Stimulated activated CD4-positive, alpha-beta T cell treated with anti-CD3 and anti-CD28 coated beads, Interleukin-1b, Interleukin-23, amount 100 ng/mL, for 4 hours (primary cell): Measurements from ENCODE around the gene TOP2B.

Experiments used
- DNase-seq, 2 donors: peaks; one replicate each; pipeline ENCODE4 v3.0.0-alpha.2; 2020; ENCODE audit warnings: low read depth in 2 of 2

Gene TOP2B

DNA sequence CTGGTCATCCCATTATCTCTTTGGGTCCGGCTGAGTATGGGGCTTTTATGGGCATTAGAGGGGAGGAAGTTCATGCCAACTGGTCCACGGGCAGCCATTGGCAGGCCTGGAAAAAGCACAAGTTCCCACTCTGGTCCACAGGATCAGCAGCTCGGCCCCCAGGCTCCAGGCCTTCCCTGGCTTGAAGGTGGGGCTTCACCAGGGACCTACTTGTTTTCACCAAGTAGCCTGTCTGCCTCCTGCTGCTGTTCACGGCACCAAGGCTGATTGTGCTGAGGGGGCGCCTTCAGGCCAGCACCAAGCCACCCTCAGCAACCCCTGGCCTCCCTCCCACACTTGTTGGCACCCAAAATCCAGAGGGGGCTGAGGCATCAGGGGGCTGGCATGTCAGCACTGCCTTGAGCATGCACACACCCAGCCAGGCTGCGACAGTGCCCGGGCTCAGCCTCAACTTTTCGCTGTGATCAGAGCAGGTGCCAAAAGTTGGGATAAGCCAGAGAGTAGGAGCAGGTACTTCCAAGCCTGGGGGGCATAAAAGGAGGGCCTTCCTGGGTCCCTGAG is 9.1 kb upstream of the TOP2B start:
- DNase-seq, result no peak

DNA sequence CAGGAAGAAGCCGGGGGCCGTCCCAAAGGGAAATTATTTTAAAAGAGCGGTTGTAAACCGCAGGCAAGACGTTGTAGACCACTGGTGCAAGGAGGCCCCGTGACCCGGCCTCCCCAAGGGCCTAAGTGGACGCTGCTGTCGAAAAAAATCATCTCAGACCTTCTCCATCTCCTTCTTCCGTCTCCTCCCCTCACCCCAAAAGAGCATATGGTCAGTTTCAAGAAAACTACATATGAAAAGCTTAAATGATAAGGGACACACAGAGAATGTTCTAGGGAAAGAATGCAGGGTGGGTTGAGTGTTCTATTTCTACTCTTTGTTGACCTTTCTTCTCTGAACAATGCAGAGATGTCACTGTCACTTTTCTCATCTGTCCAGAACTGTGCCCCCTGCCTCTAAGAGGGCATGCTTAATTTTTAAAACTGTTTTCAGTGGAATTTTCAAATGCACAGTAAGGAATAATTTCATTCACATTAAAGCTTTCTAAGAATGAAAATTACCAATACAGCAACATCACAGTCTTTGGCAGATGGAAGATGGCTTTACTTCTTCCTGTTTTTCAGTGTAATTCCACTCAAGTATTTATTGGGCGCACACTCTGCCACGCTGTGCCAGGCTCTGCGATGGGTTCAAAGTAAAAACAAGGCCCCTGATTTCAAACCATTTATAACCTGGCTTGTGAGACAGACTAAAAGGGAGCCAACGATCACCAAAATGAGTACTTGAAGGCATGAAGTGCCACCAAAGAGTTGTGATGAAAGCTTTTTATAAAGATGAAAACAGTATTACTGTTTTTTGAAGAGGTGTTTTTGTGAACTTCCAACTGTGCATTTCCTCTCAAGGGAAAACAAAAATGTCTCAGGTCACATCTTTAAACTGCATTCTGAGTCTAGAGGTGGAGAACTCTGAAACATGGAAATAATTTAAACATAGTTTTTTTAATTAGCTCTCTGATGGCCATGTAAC is 891 bp upstream of the TOP2B start:
- DNase-seq, result no peak

DNA sequence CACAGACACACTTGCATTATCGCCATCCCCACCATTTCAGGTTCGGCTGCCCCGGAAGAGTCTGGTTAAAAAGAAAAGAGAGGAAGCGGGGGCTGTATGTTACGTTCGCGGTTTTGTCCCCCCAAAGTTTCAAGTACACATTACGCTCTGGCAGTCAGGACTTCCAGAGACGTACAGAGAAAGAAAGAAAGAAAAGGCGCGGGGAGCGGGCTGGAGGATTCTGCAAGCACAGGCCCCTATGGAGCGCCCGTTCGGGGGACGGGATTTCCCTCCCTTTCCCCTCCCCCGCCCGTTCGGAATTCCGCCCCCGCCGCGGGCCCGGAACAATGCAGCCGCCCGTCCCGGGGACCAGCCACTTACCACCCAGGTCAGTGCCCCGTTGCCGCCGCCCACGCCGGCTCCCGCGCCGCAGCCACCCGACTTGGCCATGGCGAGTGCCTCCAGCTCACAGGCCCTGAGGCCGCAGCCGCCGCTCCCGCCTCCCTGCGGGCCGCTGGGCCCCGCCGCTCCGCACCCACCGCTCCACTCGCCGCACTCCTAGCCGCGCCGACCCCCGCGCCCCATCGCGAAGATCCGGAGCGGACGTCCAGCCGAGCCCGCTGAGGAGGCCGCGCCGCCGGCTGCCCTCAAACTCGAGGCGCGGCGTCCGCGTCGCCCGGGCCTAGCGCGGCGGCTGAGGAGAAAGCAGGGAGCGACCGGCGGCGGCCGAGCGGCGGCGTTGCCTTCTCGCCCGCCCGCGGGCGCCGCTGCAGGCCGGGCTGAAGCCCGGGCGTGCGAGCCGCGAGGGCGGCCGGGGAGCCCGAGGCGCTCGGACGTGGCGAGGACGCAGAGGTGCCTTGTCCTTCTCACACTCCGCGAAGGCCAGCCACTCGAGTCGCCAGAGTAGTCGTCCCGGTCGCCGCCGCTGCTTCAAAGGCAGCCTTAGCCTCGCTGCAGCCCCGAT is 567 bp downstream of the TOP2B start:
- peak; percentile 45 to 66 for DNase-seq

DNA sequence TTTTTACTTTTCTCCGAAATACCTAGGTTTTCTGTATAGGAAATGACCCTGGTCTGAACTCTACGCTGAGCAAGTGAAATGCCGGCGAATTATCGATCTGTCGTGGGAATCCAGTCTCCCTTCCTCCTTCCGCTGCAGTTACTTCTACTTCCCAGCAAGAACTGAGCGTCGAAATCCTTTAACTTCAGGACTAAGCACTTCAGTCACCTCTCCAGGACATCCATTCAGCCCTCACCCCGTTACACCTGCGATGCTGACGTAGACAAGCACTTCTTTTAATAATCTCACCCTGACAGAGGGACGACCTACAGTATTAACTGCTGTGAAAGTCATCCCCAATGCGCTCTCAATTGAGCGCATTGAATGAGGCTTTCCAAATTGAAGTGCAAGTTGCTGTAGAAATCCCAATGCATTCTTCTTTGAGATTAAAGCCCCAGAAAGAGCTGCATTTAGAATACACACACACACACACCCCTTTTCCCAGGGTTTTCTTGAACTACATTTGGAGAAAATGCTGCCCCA is 1.3 kb downstream of the TOP2B start:
- peak in 1 of 2 donors; percentile 3 for DNase-seq

DNA sequence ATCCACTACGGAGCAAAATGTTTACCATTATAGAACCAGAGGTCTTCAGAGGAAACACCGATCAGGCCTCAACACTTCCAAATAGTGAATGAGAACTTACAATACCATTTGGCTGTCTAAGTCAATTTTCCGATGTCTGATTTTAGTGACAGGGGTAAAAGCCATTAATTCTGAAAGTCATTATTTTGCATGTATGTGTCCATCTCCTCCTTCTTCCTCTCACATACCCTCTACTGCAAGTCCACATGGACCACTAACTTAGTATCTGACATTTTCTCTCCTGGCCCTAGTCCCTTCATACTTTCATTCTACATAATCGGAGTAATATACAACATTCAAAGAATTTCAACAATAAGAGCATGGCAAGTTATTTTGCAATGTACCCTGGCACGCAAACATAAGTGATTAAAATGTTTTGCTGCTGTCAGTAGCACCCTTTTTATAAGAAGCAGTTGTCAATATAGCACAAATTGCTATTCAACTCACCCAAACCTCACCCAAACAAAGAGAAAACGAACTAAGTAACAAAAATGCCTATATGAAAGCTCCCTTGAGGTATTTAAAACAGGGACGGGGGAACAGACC is 1.9 kb downstream of the TOP2B start:
- DNase-seq, result no peak

DNA sequence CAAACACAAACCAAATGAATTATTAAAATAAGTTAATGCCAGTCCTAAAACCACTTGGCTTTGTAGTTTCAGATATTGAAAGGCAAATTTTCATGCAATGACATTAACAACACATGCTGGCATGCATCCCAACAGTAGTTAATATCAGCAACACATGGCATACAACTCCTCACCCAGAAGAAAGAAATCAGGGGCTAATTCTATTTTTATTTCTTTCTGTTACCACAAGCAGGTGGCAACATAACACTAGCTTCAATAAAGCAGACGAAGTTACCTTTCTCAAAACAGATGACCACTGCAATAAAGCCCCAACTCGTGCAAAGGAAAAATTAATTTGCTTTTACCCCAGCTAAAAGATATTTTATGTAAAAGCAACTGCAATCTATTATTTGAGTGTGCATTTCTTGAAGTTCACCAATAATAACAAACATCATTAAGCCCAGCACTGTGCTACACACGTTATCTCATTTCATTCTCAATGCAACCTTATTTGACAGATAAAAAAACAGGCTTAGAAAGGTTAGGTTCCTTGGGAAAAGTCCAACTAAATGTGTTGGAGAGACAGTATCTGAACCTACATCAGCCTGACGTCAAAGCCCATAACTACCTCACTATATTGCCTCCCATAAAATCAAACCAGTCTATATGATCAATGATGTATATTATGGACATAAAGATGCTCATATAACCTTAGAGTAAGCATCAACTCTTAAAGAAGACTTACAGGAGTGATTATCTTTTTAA is 2.8 kb downstream of the TOP2B start:
- no peak for DNase-seq

DNA sequence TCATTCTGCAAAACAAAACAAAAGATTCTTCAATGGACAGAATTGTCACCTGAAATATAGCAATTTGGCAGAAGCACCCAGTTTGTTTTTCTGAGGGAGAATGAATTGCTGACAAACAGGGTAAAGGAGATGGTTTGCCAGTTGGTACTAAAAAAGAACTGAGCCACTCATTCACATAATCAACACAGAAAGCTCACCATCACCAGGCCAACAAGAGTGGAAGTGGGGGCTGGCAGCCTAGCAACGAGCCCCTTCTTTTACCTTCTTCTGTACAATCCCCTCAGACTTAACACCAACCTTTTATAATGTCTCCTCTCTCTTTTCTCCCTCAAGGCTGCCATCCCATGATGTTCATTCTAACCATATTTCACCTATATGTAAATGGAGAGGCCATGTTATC is 5.9 kb downstream of the TOP2B start:
- DNase-seq, result no peak

DNA sequence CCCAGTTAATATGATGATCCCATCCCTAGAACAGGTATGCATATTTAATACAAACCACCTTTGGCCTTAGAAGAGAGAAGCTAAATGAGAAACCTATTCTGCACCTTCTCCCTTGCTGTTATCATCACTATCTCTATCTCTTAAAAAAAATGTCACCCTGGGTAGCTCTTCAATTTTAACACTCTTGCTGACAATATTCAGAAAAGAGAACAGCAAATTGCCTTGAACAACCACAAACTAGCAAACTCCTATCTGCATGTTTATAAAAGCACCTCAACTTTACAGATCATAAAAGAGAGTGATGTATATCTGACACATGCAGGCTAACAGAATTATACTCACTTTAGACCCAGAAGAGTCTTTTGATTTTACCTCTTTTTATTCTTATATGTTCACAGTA is 7.4 kb downstream of the TOP2B start:
- no peak for DNase-seq

DNA sequence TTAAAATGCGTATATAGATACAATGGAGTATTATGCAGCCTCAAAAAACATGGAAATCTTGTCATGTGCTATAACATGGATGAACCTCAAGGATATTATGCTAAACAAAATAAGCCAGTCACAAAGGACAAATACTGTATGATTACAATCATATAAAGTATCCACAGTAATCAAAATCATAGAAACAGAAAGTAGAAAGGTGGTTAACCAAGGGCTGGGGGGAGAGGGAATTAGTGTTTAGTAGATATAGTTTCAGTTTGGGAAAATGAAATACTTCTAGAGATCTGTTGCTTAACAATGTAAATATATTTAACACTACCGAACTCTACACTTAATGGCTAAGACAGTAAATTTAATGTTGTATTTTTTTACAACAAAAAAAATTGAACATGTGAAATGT is 9.0 kb downstream of the TOP2B start:
- no peak for DNase-seq

DNA sequence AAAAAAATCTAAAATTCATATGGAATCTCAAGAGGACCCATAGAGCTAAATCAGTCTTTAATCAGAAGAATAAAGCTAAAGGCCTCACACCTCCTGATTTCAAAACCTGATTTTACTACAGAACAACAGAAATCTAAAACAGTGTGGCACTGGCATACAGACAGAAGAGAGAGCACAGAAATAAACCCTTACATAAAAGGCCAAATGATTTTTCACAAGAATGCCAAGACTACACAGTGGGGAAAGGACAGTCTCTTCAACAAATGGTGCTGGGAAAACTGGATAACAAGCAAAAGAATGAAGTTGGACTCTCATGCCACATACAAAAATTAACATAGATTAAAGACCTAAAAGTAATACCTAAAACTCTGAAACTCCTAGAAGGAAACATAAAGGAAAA is 10.1 kb downstream of the TOP2B start:
- no peak for DNase-seq

DNA sequence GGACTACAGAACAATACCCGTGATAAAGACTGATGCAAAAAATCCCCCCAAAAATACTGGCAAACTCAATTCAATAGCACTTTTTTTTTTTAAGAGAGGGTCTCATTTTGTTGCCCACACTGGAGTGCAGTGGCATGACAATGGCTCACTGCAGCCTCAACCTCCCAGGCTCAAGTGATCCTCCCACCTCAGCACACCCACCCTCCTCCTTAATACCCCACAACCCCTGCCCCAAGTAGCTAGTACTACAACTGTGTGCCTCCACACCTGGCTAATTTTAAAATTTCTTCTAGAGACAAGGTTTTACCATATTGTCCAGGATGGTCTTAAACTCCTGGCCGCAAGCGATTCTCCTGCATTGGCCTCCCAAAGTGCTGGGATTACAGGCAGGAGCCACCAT is 11.4 kb downstream of the TOP2B start:
- DNase-seq, result no peak

DNA sequence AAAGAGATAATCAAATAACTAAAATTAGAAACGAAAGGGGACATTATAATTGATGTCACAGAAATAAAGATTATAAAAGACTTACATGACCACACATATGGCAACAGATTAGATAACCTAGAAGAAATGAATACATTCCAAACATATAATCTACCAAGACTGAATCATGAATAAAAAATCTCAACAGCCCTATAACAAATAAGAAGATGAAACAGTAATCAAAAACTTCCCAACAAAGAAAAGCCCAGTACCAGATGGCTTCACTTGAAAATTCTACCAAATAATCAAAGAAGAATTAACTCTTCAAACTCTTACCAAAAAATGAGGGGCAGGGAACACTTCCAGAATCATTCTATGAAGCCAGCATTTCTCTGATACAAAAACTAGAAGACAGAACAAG is 11.8 kb downstream of the TOP2B start:
- no peak for DNase-seq

DNA sequence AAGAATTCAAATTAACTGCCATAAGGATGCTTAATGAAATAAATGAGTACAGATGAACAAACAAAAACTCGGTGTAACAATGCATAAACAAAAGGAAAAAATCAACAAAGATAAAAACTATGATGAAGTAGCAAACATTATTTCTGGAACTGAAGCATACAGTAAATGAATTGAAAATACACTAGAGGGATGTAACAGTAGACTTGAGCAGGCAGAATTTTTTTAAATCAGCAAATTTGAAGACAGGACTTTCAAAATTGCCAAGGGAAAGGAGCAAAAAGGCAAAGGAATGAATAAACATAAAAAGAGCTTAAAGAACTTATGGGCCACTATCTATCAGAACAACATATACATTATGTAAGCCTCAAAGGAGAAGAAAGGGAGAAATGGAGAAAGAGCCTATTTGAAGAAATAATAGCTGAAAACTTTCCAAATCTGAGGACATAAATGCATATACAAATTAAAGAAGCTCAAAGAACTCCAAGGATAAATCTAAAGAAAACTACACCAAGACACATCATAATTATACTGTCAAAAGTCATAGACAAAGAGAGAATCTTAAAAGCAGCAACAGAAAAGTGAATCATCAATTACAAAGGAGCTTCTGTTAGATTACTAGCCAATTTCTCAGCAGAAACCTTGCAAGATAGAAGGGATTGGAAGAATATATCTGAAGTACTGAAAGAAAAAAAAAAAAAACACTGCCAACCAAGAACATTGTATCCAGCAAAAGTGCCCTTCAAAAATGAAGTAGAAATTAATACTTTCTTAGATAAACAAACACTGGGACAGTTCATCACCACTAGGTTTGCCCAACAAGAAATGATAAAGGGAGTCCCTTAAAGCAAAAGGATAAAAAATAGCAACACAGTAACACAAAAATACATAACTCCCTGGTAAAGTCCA is 15.5 kb downstream of the TOP2B start:
- DNase-seq, result no peak

DNA sequence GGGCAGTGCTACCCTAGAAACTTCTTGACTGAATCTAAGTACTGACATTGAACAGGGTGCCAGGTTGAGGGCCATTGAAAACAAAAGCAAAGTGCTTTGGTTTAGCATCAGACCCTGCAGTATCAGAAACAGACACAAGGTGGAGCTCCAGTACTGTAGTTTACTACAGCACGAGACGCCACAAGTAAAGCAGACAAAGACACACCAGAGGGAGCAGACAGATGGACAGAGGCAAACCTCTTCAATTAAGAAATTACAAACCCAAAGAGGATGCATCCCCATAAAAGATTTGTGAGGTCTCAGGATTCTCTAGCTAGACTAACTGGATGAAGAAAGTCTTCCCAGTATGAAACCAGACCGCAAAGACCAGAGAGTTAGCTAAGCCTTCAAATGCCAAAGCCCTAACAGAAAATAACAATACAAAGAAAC is 16.6 kb downstream of the TOP2B start:
- peak; percentile 47 to 89 for DNase-seq

DNA sequence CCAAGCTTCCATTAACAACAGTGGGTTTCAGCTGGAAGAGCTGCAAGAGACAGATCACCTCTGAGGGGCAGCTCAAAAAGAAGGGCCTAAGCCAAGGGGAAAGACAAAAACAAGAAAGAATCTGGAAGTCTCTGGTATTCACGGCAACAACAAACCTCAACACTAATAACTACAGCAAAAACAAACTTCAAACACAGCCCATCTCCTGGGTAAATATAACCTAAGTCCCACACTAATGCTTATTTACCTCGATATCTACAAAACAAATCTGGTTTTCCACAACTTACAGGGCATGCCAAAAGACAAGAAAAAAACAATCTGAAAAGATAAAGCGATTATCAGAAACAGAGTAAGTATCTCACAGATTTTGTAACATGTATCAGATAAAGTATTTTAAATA is 29.7 kb downstream of the TOP2B start:
- no peak for DNase-seq

DNA sequence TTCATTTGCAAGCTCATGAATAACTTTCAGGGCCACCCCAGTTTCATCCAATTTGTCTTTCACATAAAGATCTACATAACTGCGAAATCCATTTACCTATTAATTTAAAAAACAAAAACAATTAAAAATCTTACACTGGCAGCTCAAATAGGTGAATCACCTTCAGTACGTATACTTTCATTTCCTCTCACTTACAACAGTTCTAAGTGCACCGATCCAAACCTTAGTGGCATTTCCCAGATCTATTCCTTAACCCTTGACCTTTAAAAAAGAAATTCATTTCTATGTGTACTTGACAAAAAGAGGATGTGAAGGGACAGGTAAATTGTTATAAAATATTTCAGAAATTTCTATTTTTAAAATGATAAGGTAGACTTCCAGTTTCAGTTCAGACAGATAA is 30.8 kb downstream of the TOP2B start:
- no peak for DNase-seq

DNA sequence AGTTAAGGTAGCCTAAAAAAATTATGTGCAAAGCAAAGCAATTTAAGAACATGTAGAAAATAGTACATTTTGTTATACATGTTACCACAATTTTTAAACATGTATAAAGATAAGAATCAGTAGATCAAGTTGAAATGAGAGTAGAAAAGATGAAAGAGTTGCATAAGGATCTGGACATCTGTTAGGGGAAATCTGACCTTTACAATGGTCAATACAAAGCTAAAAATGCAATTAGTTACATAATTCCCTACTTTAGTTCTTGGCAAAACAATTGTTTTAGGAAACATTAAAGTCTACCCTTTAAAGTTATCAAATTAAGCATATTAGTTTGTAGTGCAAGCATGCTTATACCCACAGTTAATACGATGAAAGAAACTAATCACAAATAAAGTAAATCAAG is 32.7 kb downstream of the TOP2B start:
- DNase-seq, result no peak

DNA sequence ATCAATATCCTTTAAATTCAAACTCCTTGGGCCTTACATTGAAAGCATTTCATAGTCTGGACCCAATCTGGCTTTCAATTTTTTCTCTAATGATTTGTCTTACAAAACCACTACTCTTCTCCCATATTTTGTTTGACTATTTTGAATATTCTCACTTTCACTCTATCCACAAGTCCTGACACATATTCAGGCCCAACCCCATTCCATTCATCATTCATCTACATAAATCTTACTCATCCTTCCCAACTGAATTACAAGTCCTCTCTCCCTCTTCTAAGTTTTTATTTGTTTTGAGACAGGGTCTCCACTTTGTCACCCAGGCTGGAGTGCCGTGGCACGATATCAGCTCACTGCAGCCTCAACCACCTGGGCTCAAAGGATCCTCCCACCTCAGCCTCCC is 43.6 kb downstream of the TOP2B start:
- no peak for DNase-seq

DNA sequence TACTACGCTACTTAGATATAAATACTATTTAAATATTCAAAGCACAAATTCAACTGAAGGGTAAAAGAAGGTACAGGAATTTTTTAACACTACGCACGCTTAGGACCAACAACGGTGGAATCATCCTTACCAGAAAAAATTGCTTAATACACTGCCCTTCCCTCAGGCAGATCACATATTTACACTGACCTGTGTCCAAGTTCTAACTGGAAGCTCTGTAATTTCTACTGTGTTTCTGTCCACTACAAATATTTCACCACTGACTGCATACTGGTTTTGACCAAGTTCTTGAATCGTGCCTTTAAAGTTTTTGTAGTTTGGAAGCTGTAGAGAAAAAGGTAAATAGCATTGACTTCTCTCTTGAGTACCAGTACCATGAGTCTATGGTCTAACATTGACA is 44.2 kb downstream of the TOP2B start:
- no peak for DNase-seq

DNA sequence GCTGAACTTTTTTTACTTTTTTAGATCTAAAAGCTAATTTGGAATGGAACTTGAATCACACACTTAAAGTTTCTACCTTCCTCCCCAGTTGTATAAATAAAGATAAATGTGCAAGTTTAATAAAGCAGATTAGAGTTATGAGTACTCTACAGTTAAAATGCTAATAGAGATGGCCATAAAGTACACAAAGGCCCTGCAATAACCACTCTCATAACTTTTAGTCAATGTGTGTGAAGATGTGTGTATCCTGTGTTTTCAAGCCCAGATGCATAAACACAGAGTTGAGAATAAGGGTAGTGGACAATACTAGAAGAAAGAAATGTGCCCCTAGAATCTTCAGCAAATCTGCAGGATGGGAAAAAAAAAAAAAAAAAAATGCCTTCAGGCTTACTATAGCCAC is 45.3 kb downstream of the TOP2B start:
- DNase-seq, result no peak
